GM10847 (cell line): ENCODE data around the gene SYDE2.

ENCODE experiments used
- POLR2A ChIP-seq: IDR thresholded peaks from 2 replicates; pipeline ENCODE4 v1.6.1; 2011; ENCODE audit not compliant: insufficient read length; ENCODE audit errors: extremely low read depth

Gene SYDE2

DNA sequence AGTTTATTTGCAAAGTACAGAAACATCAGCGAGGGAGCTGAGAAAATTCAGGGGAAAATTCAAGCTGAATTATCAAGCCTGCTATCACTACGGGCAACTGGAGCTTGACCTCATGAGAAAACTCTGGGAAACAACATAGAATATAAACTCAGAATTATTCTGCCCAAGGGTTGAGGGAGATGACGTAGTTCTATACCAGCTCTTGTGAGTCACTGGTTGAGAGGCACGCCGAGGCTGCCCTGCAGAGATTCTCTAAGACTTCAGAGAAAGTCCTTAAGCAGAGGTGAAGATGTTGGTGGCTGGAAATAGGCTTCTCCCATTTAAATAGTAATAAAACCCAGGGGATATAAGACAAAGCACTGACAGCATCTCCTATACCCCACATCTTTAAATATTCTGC is 12.3 kb downstream of the SYDE2 start:
- no peak for TF ChIP-seq POLR2A

DNA sequence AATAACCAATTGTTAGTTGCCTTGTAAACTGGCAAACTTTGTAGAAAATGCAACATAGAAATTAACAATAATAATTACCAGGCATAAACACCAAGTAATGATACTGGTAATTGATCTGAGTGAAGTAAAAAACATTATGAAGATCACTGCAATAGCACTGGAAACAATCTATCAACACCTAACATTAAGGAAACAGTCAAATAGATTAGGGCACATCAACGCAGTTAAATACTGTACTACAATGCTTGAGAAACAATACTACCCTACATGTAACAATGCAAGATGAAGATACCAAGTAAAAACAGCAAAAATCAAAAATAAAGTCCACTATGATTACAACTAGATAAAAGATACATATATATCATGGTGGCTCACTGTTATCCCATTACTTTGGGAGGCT is 16.6 kb downstream of the SYDE2 start:
- no peak for TF ChIP-seq POLR2A

DNA sequence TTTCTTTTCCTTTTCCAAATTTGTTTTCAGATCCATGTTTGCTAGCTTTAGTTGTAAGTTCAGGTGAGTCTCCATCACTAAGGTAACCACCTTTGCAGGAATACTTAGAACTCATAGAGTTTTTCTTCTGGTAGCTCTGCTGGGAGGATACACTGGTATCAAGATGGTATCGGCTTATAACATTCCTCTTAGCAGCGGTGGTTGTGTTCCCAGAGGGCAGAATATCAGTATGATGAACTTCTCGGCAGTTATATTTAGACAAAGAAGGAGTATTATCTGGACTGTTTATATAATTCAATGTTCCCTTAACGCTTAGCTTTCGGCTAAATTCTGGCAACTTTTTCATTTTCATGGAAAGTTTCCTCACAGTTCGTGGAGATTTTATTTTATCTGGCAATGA is 18.1 kb downstream of the SYDE2 start:
- no peak for TF ChIP-seq POLR2A

DNA sequence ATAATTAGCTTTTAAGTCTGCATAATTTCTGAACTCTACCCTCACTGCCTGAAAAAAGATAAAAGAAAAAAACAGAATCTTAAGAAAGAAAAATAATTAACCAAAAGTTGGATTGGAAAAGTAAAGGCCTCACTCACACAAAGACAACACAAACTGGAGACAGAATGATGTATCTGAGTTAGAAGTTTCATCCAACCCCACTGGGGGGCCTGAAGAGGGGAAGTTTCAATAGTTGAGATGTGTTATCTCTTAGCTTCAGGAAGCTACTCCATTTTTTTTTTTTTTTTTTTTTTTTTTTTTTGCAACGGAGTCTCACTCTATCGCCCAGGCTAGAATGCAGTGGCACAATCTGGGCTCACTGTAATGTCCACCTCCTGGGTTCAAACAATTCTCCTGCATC is 19.9 kb downstream of the SYDE2 start:
- TF ChIP-seq POLR2A = no peak

DNA sequence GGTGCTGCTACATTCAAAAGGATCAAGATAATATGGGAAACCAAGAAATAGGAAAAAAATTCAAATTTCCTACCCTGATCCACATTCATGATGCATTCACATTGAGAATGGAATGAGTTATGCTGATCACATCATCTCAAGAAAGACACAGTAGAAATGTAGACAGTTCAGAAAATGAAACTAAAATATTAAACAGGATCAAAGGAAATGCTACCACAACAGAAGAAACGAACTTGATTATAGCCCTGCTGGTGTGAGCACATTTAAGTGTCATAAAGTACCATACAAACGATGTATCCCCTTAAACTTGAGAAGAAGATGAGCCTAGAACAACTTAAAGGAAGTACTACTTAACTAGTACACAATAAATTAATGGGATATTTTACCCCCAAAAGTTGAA is 21.3 kb downstream of the SYDE2 start:
- TF ChIP-seq POLR2A = no peak

DNA sequence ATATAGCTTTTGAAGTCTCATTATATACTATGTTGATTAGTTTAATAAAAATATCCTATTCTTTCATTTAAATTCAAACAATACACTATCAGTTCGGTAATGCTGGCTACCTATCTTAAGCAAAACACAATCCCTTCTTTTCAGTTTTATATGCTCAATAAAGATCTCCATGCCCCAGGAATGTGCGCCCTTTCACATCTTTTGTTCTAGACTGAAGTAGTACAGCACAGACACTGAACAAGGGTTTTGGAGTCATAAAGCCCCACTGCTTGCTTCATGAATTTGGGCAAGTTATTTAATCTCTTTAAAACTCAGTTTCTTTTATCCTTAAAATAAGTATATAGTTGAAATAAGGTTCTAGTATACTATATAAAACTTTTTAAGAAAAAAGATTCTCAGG is 22.4 kb downstream of the SYDE2 start:
- TF ChIP-seq POLR2A = no peak

DNA sequence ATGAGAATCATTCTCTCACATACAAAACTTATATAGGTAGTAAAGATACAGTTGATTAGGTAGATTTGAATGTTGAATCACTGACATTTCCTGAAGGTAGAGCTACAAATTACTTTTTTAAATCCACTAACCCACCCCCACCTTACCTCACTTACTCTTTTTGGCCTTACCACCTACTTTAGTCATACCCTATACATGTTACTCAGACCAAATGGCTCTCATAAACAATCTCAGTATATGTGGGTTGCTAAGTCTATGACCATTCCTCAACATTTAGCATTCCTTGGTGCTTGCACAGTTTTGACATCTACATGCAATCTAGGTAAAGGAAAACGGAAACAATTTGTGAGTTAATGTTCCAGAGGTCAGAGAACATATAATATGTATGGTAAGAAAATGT is 26.3 kb downstream of the SYDE2 start:
- no peak for TF ChIP-seq POLR2A

DNA sequence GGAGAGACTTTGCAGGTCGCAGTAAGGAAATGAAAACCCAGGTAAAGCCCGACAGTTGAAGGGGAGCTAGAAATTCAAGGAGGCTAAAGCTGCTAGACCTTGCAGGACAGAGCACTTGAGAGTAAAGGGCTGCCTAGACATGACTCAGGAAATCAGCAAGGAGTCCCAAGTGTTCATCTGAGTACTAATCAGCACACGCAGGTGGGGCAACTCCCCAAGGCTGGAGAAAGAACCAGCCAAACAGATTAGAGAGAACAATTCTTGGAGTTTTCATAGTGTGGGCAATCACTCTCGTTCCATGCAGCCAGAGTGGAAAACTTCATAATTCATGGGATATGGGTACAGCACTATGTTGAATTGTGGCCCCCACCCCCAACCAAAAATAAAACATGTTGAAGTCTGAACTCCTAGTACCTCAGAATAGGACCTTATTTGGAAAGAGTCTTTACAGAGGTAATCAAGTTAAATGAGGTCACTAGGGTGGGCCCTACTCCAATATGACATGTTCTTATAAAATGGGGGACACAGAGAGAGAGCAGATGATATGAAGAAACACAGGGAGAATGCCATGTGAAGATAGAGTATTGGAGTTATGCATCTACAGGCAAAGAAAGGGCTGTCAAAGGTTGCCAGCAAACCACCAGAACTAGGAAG is 28.0 kb downstream of the SYDE2 start:
- no peak for TF ChIP-seq POLR2A

DNA sequence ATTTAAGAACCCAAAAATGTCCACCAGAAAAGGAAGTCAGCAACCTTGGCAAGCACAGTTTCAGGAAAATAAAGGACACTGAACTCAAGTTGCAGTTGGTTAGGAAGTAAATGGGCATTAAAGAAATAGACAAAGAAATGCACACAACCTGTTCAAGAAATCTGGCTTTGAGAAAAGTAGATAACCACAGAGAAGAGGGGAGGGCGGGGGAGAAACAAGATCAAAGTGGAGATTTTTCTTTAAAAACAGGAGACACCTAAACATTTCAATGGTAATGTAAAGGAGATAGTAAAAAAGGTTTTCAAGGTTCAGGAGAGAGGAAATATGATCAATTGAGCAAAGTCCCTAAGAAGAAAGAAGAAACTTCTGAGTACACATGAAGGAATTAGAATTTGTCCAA is 29.1 kb downstream of the SYDE2 start:
- no peak for TF ChIP-seq POLR2A

DNA sequence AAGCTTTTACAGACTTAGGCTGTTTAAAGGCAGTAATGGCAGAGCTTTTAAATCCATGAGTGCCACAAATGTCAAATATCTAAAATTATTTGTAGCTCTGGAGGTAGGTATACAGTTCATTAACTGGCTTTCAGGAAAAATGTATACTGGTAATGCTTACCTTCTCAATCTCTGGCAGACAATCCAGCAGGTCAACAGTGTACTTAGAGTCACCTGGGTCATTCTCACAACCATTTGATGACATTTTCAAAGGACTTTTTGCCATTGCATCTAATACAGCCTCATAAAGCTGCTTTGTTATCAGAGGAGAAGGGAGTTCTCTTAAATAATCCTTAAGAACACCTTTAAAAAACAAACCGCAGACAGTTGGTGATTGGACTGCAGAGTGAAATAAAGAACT is 31.9 kb downstream of the SYDE2 start:
- no peak for TF ChIP-seq POLR2A

DNA sequence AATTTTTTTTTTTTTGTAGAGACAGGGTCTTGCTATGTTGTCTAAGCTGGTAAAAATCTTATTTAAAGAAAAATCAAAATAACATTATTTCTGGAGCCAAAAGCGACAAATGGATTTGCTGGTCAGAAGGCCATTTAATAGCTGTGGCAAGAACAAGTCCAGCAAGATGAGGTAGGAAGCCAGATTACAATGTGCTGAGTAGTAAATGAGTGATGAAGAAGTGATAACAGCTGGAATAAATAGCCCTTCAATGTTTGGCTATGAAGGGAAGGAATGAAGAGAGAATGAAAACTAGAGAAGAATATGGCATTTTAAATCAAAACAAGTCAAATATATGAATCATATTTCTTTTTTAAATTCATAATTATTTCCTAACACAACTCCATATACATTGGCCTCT is 34.5 kb downstream of the SYDE2 start:
- no peak for TF ChIP-seq POLR2A

DNA sequence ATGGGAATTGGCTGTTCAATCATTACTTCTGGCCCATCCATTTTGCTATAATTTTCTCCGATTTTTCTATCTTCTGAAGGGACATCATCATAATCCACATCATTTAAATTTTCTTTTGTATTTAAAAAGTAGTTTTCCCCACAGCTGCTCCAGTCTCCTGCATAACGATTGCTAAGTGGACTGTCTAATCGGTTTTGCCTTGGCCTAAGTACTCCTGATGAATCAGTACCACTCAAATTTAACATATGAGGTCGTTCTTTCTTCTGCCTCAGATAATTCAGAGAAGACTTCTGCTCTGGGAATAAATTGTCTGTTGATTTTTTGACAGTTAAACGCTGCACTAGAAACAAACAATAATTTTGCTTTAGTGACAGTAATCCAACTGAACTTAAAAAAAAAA is 41.9 kb downstream of the SYDE2 start:
- no peak for TF ChIP-seq POLR2A

DNA sequence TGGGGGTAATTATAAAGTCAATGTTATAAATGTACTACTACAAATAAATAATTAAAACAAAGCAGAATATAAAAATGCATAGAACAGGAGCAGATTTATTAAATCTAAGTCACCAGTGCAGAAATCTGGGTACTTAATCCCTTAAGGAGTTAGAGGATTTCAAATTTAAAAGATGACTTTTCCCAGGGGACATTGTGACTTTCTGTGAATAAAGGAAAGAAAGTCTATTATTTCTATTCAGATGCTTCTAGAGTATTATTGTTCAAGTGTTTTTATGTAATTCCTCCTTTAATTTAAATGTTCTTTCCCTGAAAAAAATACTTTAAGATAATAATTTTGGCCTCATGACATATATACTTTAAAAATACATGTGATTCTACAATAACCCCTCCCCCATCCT is 43.4 kb downstream of the SYDE2 start:
- TF ChIP-seq POLR2A = no peak

DNA sequence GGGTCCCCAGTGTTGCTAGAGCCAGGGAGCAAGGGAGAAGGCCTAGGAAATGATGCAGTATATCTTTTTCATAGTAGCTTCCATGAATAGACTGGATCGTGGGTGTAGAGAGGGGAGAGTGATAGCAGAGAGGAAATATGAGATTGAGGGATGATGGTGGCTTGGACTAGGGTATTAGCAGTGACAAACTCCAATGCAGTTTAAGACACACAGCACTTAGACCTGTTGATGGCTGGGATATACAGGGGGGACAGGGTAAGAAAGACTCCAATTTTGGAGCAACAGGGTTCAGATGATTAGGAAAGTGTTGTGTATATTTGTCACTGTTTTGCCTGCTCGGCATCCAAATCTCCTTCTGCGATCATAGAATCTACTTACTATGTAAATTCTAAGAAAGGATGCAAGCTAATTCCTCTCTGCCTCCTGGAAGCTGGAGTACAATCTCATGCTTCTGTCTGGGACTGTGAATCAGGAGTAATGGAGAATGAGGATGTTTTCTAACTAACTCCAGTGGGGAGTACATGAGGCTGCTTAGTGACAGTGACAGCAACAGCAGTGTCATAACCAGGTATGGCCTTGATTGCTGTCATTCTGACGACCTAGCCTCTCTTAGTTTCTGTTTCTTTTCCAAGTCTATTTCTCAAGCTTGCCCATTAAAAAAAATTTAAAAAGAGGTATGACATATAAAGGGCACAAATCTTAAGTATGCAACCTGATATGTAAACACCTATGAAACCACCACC is 47.5 kb downstream of the SYDE2 start:
- TF ChIP-seq POLR2A = no peak

DNA sequence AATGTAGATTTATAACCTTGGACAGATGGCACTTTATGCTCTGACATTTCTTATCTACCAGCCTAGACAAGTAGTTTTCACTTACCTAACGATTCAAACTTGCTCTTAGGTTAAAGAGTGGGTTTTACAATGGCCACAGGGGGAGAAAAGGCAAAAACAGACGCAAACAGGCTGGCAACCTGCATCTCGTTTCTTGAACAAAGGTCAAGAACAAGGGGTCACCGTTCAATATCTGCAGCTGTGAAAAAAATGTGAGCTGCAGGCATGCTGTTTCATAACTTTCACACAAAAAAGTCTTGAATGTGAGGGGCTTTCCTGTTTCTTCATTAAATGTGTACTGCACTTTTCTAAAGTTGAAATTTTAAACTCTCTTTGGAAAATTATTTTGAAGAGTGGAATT is 49.4 kb downstream of the SYDE2 start:
- TF ChIP-seq POLR2A = no peak

DNA sequence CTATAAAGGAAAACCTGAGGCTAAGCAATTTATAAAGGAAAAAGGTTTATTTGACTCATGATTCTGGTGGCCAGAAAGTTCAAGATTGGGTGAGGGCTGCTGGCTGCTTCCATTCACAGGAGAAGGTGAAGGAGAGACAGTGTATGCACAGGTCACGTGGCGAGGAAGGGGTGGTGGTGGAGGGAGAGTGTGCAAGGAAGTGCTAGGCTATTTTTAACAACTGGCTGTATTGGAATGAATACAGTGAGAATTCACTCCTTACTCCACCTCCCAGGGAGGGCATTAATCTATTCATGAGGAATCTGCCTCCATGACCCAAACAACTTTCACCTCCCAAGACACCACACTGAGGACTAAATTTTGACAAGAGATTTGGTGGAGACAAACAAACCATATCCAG is 51.0 kb downstream of the SYDE2 start:
- TF ChIP-seq POLR2A = no peak
